Measurements from ENCODE around the gene KLF2. TPM values are rescaled to one million over a fixed set of nuclear protein-coding genes. Genes with fewer than 3 reads are reported as not detected.

KLF2 gene
- total RNA-seq (100 to 1,000 TPM in 3 of 7 donors, 10 to 100 TPM in 4; 69.5 to 399 (median 97.8) TPM), polyA plus RNA-seq (10 to 100 TPM; 48.3 to 48.7 TPM)
- long read RNA-seq, donor 1, partial matches to known transcripts: 6 of 6 reads
- long read RNA-seq, donor 1, other reads (novel, unspliced or antisense): 0 of 6 reads
- long read RNA-seq, donor 2, transcript KLF2-201 (3 exons, 2,018 nt): major isoform, 9 of 15 reads
- long read RNA-seq, donor 2, partial matches to known transcripts: 6 of 15 reads
- long read RNA-seq, donor 2, other reads (novel, unspliced or antisense): 0 of 15 reads
- long read RNA-seq, donor 3, transcript KLF2-201 (3 exons, 2,018 nt): major isoform, 138 of 344 reads
- long read RNA-seq, donor 3, partial matches to known transcripts: 184 of 344 reads
- long read RNA-seq, donor 3, other reads (novel, unspliced or antisense): 22 of 344 reads

GRCh38 chr19:16324384-16325160, at the start of gene KLF2:
KLF2 (plus strand) TSS chr19:16324826; CDS start chr19:16324924, 98 bp downstream.
- Histone ChIP-seq H3K9me3 (no peaks in the 10 kb centered on the region), H3K36me3 (no peaks in the 10 kb centered on the region), H3K27ac (peak within 1 kb of the TSS; percentile 88 to 89), H3K4me1 (ENCODE audit: insufficient read depth) (peaks cover 11% of the 10 kb centered on the region), H3K4me3 (peak within 1 kb of the TSS; percentile 70), H3K27me3 (no peaks in the 10 kb centered on the region)
- 0 to 1% (median 0%) methylated on average over 40 to 105 of the region's 105 CpGs for WGBS, 3 donors
- intact Hi-C loops (cut with DNase I): loop anchor here in 3 of 4 donors (2.0 to 10.0 kb wide), 7 partner anchors 32 to 80 kb away; no protein-coding TSS in a partner anchor
- DNase-seq: peak; percentile 94 to 98 (median 95)
- TF ChIP-seq CTCF (IDR thresholded peaks at IDR 0.05) (no peak), EP300 (IDR thresholded peaks at IDR 0.05) (peak; percentile 44), POLR2A (IDR thresholded peaks at IDR 0.05) (peak; percentile 92)

GRCh38 chr19:16280306-16280705, 44.3 kb upstream of the KLF2 start:
- Histone ChIP-seq H3K27me3 (no peaks in the 10 kb centered on the region), H3K36me3 (no peaks in the 10 kb centered on the region), H3K4me1 (ENCODE audit: insufficient read depth) (peaks cover 9% of the 10 kb centered on the region), H3K27ac (no peak overlapping the region), H3K9me3 (no peaks in the 10 kb centered on the region), H3K4me3 (no peak overlapping the region)
- TF ChIP-seq CTCF (IDR thresholded peaks at IDR 0.05): no peak
- no peak for TF ChIP-seq POLR2A (IDR thresholded peaks at IDR 0.05)
- no peak for DNase-seq
- WGBS, 3 donors: 51 to 74% (median 64%) methylated on average over 4 of the region's 4 CpGs
- intact Hi-C loops (cut with DNase I): no loop called here

GRCh38 chr19:16281743-16282142, 42.9 kb upstream of the KLF2 start:
- intact Hi-C loops (cut with DNase I): loop anchor here in 1 of 4 donors (2.0 kb wide), 1 partner anchor 43 kb away; the partner anchor contains the start of gene KLF2

More at GRCh38 chr19:16281743-16282142, 42.9 kb upstream of the KLF2 start:
- 89 to 93% (median 92%) methylated on average over 5 of the region's 5 CpGs for WGBS, 3 donors
- Histone ChIP-seq H3K9me3 (no peaks in the 10 kb centered on the region), H3K4me3 (no peak overlapping the region), H3K27me3 (no peaks in the 10 kb centered on the region), H3K27ac (no peak overlapping the region), H3K36me3 (no peaks in the 10 kb centered on the region), H3K4me1 (ENCODE audit: insufficient read depth) (peaks cover 15% of the 10 kb centered on the region)
- no peak for DNase-seq
- TF ChIP-seq POLR2A (IDR thresholded peaks at IDR 0.05) (no peak), CTCF (IDR thresholded peaks at IDR 0.05) (no peak), EP300 (IDR thresholded peaks at IDR 0.05) (no peak)
